Superior temporal gyrus (tissue), 1 donor: ENCODE data around the gene ACVR1.
"Not testable (repeated sequence)": the region's sequence is repeated elsewhere in the genome, so short reads cannot be mapped to it uniquely, and the experiment has no call there.

Experiments used
- DNase-seq: peaks from one replicate; pipeline ENCODE4 v3.0.0-alpha.2; 2016; ENCODE audit errors: extremely low spot score

Gene ACVR1

GRCh38 chr2:157758586-157758985 lies 117.5 kb downstream of the ACVR1 start:
- no peak for DNase-seq

- no peak for DNase-seq
These were observed 118.6 kb downstream of the ACVR1 start for GRCh38 chr2:157757500-157757899.

- DNase-seq = not testable (repeated sequence)
These were observed 119.7 kb downstream of the ACVR1 start for GRCh38 chr2:157756447-157756846.

- no peak for DNase-seq
These were observed 124.6 kb downstream of the ACVR1 start for GRCh38 chr2:157751462-157752058.

GRCh38 chr2:157749684-157750083 lies 126.4 kb downstream of the ACVR1 start:
- DNase-seq = no peak

GRCh38 chr2:157748371-157749142 lies 127.6 kb downstream of the ACVR1 start:
- no peak for DNase-seq

- no peak for DNase-seq
These were observed 128.3 kb downstream of the ACVR1 start for GRCh38 chr2:157747695-157748370.

- DNase-seq = no peak
These were observed 128.8 kb downstream of the ACVR1 start for GRCh38 chr2:157747280-157747679.

GRCh38 chr2:157746234-157746950 lies 129.7 kb downstream of the ACVR1 start:
- DNase-seq = no peak

GRCh38 chr2:157744571-157745076 lies 131.5 kb downstream of the ACVR1 start:
- DNase-seq = no peak

GRCh38 chr2:157743051-157743450 lies 133.1 kb downstream of the ACVR1 start:
- no peak for DNase-seq

GRCh38 chr2:157741819-157742484 lies 134.2 kb downstream of the ACVR1 start:
- DNase-seq = peak; percentile 37

GRCh38 chr2:157737656-157738055 lies 138.5 kb downstream of the ACVR1 start:
- DNase-seq = no peak

- DNase-seq = no peak
These were observed 140.6 kb downstream of the ACVR1 start for GRCh38 chr2:157735532-157735931.

GRCh38 chr2:157733263-157733662 lies 142.9 kb downstream of the ACVR1 start:
- no peak for DNase-seq

GRCh38 chr2:157732596-157732995 lies 143.5 kb downstream of the ACVR1 start:
- DNase-seq = no peak

GRCh38 chr2:157727693-157728092 lies 148.4 kb downstream of the ACVR1 start:
- no peak for DNase-seq

- no peak for DNase-seq
These were observed 149.2 kb downstream of the ACVR1 start for GRCh38 chr2:157726946-157727345.

- no peak for DNase-seq
These were observed 150.3 kb downstream of the ACVR1 start for GRCh38 chr2:157725846-157726245.

- no peak for DNase-seq
These were observed 153.4 kb downstream of the ACVR1 start for GRCh38 chr2:157722580-157723234.

GRCh38 chr2:157720504-157720903 lies 155.6 kb downstream of the ACVR1 start:
- DNase-seq = no peak
